Fibroblast of villous mesenchyme (primary cell): ENCODE results near the gene OAF. TPM values are rescaled to one million over a fixed set of nuclear protein-coding genes. Genes with fewer than 3 reads are reported as not detected.

Source experiments
- DNase-seq: peaks from one replicate; pipeline ENCODE4 v3.0.0-alpha.2; 2010; ENCODE audit warnings: low read depth
- H3K4me3 ChIP-seq: 2 replicates; pipeline ENCODE4 v1.5.1; 2011; ENCODE audit warnings: low read depth, mild to moderate bottlenecking, low read length
- CTCF ChIP-seq: IDR thresholded peaks from 2 replicates; pipeline ENCODE4 v1.5.1; 2012; ENCODE audit warnings: low read depth, mild to moderate bottlenecking, low read length; ENCODE audit not compliant: insufficient read depth
- total RNA-seq: library from RNA; depleted of rRNA; stranded (reverse); fragments of >200 nt; gene quantifications from 2 replicates; pipeline ENCODE4 v1.2.3, GENCODE V29; 2012

OAF gene
- 29.0 and 31.5 TPM in 2 replicates for total RNA-seq

DNA sequence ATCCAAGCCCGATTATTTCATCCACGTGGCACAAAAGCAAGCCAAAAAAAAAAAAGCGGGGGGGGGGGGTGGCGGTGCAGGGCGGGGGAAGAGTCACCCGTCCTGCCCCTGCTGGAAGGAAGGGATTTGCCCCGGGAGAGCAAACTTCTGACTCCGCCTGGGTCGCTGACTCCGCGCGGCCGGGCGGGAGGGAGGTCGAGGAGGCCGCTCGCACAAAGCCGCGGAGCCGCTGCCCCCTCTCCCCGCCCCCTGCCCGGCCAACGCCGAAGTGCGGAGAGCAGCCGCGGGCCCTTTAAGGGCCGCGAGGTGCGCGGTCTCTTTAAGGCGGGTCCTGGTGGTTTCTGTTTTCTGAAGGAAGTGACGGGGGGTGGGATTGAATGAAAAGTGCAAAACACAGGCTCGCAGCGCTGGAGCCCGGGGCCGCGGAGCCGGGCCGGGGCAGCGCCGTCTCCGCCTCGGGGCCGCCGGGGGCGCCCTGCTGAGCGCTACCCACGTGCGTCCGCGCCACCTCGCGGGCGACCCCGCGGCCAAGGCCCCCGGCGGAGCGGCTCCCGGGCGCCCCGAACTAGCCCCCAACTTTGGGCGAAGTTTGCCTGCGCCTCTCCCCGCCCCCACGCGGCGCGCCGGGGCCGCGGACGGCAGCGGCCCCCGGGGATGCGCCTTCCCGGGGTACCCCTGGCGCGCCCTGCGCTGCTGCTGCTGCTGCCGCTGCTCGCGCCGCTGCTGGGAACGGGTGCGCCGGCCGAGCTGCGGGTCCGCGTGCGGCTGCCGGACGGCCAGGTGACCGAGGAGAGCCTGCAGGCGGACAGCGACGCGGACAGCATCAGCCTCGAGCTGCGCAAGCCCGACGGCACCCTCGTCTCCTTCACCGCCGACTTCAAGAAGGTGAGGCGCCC is at the start of gene OAF:
Gene OAF (plus strand): TSS at position 407 of the 896 bp plus-strand sequence. CDS start 248 bp downstream, at position 655.
- DNase-seq = peak; percentile 93
- peak within 1 kb of the TSS; percentile 84 for H3K4me3 ChIP-seq
- peak; percentile 14 for TF ChIP-seq CTCF

DNA sequence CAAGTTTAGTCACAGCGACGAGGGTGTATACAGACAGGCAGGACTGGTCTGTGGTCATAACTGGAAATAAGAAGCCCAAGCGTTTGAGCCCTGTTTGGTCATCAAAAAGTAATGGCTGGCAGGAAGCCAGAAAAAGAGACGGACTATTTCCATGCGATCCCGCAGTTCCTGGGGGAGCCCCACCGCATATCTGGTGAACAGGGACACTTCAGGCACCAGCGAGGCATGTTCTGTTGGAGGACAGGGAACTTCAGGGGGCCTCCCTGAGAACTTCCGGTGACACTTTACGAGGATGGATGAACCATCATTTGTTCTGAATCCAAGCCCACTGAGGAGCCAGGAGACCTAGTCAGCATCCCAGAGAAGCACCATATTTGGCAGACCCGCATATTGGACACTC is 43.2 kb upstream of the OAF start:
- no peak for TF ChIP-seq CTCF
- DNase-seq = no peak
- H3K4me3 ChIP-seq = no peak overlapping the region

DNA sequence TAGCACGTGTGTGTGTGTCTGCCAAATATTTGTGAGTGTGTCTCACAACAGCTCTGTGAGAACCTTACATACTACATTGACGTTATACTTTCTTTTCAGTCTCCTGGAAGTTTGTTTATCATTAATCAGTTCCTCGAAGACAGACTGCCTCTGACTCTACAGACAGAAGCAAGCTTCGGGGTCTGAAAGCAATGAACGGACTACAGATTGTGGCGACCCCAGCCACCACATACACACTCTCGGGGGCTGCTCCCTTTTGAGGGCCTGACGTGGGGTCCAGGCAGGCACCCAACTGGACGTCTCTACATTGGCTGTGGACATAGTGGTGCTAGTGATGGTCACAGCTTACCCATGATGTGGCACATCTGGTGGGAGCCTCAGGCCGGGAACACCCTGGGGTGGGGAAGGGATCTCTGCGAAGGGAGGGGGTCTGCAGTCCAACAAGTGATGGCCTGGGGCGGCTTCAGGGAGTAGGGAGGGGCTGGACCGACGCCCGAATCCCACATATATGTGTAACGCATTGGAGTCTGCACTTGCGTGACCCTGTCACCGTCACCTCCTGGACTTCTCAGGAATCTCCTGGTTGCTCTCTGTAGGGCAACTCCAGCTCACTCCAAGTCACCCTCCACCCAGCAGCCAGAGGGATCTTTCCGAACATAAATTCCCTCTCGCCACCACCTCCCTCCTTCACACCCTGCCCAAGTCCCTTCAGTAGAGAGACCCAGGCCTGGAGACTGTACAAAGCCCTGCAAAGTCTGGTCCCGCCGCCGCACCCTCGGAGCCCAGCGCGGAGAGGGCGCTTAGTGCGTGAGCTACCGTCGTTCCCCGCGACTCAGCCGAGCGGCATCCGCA is 42.5 kb upstream of the OAF start:
- no peak for DNase-seq
- no peak for TF ChIP-seq CTCF
- peak overlapping the region; percentile 63 for H3K4me3 ChIP-seq

DNA sequence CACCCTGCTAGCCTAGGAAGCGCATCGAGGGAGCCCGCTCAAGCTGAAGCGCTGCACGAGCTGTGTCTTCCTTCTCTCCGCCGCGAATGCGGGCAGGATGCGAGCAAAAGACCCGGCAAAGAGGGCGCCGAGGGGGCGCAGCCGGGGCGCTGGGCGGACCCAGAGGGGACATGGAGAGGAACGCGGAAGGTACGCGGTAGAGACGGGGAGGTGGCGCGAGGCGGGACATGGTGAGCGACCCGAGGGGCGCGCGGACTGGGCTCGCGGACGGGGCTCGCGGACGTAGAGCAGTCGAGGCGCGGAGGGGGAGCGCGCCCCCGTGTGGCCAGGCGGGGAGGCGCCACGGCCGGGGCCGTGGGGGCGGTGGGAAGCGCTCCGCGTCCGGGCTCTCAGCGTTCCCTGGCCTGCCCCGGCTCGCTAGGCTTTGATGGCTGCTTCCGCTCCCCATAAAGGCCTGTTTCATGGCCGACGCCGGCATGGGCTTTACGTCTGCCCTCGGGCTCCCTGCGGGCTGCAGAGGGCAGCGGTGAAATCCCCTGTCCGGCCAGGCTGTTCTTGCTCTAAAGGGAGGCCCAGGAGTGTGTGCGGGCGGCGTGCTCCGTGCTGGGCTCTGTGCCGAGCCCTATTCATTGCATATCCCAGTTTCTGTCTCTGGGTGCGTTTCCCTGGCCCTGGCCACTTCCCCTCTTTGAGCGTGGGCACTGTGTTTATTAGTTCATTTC is 41.7 kb upstream of the OAF start:
- peak; percentile 70 for DNase-seq
- H3K4me3 ChIP-seq = peak overlapping the region; percentile 63
- TF ChIP-seq CTCF = peak; percentile 65

DNA sequence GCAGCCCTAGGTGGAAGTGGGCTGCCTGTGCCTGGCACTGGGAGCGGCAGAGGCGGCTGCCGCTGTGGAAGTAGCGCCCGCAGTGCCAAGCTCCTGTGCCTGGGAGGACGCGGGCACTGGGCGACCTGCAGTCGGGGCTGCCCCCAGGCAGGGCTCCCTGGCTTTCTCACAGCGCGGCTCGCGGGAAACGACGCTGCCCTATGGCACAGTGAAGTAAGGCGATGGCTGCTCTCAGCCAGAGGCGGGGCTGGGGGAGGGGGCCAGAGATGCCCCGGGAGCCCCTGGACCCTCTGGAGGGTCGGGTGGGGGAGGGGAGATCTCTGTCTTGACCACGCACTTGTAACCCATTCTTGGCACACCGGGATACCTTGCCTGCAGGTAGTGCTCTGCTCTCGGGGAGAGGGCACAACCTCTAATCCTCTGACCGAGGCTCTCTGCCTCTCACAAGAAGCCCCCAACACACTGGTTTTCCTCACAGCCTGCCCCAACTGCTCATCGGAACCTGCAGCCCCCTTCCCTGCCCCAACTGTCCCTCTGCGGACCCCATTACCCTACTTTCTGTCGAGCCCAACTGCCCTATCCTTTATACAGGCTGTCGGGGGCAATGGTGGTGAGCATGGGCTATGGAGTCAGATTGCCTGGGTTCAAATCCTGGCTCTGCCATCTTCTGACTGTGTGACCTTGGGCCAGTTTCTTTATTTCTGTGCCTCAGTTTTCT is 40.7 kb upstream of the OAF start:
- TF ChIP-seq CTCF = no peak
- no peak overlapping the region for H3K4me3 ChIP-seq
- no peak for DNase-seq
